HepG2 (cell line): ENCODE measurements around the gene ZKSCAN4. TPM values are rescaled to one million over a fixed set of nuclear protein-coding genes. Genes with fewer than 3 reads are reported as not detected.

ENCODE experiments used
- IKZF4 ChIP-seq: sonication (generic); formaldehyde crosslinking; IDR thresholded peaks from 2 replicates; pipeline ENCODE4 v1.5.1; 2020; ENCODE audit warnings: borderline replicate concordance, mild to moderate bottlenecking, low read depth, missing genetic modification reagents; ENCODE audit errors: not compliant biosample characterization
- NFIC ChIP-seq: IDR thresholded peaks from 2 replicates; pipeline ENCODE4 v1.6.1; 2012; ENCODE audit warnings: mild to moderate bottlenecking, low read length, inconsistent platforms
- NR3C1 ChIP-seq: sonication (generic); formaldehyde crosslinking; IDR thresholded peaks from 2 replicates; pipeline ENCODE4 v1.4.0; 2020; ENCODE audit warnings: missing genetic modification reagents
- RORA ChIP-seq: sonication (generic); formaldehyde crosslinking; IDR thresholded peaks from 2 replicates; pipeline ENCODE4 v1.5.0; 2020; ENCODE audit warnings: mild to moderate bottlenecking, missing genetic modification reagents, moderate library complexity
- SPEN ChIP-seq: sonication (generic); formaldehyde crosslinking; IDR thresholded peaks from 2 replicates; pipeline ENCODE4 v1.5.1; 2020; ENCODE audit warnings: low read depth, mild to moderate bottlenecking, missing genetic modification reagents
- ZFAT ChIP-seq: sonication (generic); formaldehyde crosslinking; conservative IDR thresholded peaks from 2 replicates; pipeline ENCODE4 v1.8.1; 2023; ENCODE audit warnings: missing genetic modification reagents, inconsistent platforms
- ZNF768 ChIP-seq: sonication (generic); formaldehyde crosslinking; IDR thresholded peaks from 2 replicates; pipeline ENCODE4 v1.4.0; 2020; ENCODE audit warnings: missing genetic modification reagents
- ZSCAN9 ChIP-seq: IDR thresholded peaks from 2 replicates; pipeline ENCODE4 v1.6.1; 2016; ENCODE audit warnings: borderline replicate concordance
- polyA plus RNA-seq, 8 experiments: library from polyadenylated mRNA; depleted of rRNA in 3 of 8; stranded (reverse) in 7 of 8; unstranded in 1 of 8; fragments of >200 nt; fragmentation: Illumina TruSeq in 4 of 8; extraction: Trizol in 4 of 8; gene quantifications; 2 replicates each; pipeline versions ENCODE4 v1.2.1 to v1.2.3, GENCODE V29; 2011 to 2016; ENCODE audit warnings: low read depth in 4 of 8, missing spikeins in 1 of 8, mixed read lengths in 1 of 8; ENCODE audit not compliant: insufficient read depth in 1 of 8
- total RNA-seq, 5 experiments: library from RNA; depleted of rRNA; stranded (reverse); fragments of >200 nt; fragmentation: Illumina TruSeq; extraction: Trizol; gene quantifications; 2 replicates each; pipeline ENCODE4 v1.2.3, GENCODE V29; 2016; ENCODE audit warnings: low read depth in 1 of 5
- TF ChIP-seq, protein P1 (sequence below): sonication (generic); formaldehyde crosslinking; IDR thresholded peaks from 2 replicates; pipeline ENCODE4 v1.4.0; 2020; ENCODE audit warnings: mild to moderate bottlenecking, missing genetic modification reagents
- TF ChIP-seq, protein P2 (sequence below): sonication (generic); formaldehyde crosslinking; IDR thresholded peaks from 2 replicates; pipeline ENCODE4 v1.4.0; 2020; ENCODE audit warnings: missing genetic modification reagents
- TF ChIP-seq, protein P3 (sequence below), 2 experiments: sonication (generic) in 1 of 2; formaldehyde crosslinking in 1 of 2; IDR thresholded peaks; 2 replicates each; pipeline versions ENCODE4 v1.6.1 to v1.9.0; 2014 to 2022; ENCODE audit warnings: antibody characterized with exemption in 1 of 2, borderline replicate concordance in 1 of 2, inconsistent platforms in 1 of 2, low read depth in 1 of 2, missing genetic modification reagents in 1 of 2
- TF ChIP-seq, protein P4 (sequence below): sonication (generic); formaldehyde crosslinking; IDR thresholded peaks from 2 replicates; pipeline ENCODE4 v1.4.0; 2020; ENCODE audit warnings: missing genetic modification reagents

Gene ZKSCAN4
- total and polyA plus RNA-seq, 2 of the 13 experiments (the other 11 are each of a cell fraction or from before 2014, with no cell fraction given): 2.9 to 7.8 TPM

DNA sequence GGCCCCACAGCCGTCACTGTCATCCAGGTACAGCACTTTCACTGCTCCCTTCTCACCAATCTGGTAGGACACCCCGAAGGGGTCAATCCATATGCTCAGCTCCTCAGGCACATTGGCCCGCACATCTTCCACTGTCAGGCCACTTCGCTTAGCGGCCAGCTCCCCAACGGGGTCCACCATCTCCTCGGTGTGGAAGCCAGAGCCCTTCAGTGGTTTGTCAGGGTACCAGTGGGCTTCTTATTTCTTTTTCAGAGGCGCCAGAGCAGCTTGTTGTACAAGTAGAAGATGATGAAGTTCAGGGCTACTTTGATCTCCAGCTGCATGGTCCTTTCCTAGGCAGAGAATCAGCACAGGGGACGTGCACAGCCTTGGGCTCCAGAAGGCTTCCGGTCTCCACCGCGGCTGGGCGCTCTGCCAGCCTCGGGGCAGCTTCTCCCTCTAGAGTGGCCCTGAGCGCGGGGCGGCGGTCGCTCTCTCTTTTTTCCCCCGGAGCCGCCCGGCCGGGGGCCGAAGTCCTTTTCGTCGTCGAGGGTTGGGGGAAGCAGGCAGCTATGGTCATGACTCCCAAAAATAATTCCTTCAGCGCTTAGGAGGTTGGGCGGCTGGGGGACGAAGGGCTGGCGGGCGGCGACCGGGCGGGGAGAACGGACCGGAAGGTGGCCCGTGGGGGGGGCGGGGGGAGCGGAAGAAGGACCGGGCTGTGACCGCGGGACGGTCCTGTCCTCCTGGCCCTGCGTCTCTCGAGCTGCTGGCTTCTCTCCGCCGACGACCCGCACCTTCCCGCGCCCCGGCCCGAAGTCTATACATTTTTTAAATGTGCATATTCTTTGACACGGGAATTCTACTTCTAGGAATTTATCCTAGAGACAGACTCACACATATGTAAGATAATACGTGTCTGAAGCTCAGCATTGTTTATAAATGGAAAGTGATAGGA, 33.5 kb downstream of the ZKSCAN4 start (continued):
- TF ChIP-seq, protein P1, sequence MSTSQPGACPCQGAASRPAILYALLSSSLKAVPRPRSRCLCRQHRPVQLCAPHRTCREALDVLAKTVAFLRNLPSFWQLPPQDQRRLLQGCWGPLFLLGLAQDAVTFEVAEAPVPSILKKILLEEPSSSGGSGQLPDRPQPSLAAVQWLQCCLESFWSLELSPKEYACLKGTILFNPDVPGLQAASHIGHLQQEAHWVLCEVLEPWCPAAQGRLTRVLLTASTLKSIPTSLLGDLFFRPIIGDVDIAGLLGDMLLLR (CRISPR knock-in tag): peak; percentile 57; the same call in 1 of the 2 replicates
- TF ChIP-seq IKZF4 (peak; percentile 31), ZSCAN9 (0 out of 2 replicates have a peak, but pooled peaks have one; percentile 45), NR3C1 (no peak), RORA (CRISPR knock-in tag) (no peak), SPEN (CRISPR knock-in tag) (peak; percentile 92), NFIC (0 out of 2 replicates have a peak, but pooled peaks have one; percentile 49), ZFAT (CRISPR knock-in tag) (no peak), ZNF768 (CRISPR knock-in tag) (peak; percentile 72; the same call in 1 of the 2 replicates)
- TF ChIP-seq, protein P2, sequence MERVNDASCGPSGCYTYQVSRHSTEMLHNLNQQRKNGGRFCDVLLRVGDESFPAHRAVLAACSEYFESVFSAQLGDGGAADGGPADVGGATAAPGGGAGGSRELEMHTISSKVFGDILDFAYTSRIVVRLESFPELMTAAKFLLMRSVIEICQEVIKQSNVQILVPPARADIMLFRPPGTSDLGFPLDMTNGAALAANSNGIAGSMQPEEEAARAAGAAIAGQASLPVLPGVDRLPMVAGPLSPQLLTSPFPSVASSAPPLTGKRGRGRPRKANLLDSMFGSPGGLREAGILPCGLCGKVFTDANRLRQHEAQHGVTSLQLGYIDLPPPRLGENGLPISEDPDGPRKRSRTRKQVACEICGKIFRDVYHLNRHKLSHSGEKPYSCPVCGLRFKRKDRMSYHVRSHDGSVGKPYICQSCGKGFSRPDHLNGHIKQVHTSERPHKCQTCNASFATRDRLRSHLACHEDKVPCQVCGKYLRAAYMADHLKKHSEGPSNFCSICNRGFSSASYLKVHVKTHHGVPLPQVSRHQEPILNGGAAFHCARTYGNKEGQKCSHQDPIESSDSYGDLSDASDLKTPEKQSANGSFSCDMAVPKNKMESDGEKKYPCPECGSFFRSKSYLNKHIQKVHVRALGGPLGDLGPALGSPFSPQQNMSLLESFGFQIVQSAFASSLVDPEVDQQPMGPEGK (CRISPR knock-in tag): peak; percentile 92
- TF ChIP-seq, protein P3, sequence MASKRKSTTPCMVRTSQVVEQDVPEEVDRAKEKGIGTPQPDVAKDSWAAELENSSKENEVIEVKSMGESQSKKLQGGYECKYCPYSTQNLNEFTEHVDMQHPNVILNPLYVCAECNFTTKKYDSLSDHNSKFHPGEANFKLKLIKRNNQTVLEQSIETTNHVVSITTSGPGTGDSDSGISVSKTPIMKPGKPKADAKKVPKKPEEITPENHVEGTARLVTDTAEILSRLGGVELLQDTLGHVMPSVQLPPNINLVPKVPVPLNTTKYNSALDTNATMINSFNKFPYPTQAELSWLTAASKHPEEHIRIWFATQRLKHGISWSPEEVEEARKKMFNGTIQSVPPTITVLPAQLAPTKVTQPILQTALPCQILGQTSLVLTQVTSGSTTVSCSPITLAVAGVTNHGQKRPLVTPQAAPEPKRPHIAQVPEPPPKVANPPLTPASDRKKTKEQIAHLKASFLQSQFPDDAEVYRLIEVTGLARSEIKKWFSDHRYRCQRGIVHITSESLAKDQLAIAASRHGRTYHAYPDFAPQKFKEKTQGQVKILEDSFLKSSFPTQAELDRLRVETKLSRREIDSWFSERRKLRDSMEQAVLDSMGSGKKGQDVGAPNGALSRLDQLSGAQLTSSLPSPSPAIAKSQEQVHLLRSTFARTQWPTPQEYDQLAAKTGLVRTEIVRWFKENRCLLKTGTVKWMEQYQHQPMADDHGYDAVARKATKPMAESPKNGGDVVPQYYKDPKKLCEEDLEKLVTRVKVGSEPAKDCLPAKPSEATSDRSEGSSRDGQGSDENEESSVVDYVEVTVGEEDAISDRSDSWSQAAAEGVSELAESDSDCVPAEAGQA (IDR thresholded peaks at IDR 0.05; ENCODE audit: low read depth): no peak
- TF ChIP-seq, protein P3 (CRISPR knock-in tag; IDR thresholded peaks at IDR 0.05; ENCODE audit: borderline replicate concordance): peak; percentile 76
- TF ChIP-seq, protein P4, sequence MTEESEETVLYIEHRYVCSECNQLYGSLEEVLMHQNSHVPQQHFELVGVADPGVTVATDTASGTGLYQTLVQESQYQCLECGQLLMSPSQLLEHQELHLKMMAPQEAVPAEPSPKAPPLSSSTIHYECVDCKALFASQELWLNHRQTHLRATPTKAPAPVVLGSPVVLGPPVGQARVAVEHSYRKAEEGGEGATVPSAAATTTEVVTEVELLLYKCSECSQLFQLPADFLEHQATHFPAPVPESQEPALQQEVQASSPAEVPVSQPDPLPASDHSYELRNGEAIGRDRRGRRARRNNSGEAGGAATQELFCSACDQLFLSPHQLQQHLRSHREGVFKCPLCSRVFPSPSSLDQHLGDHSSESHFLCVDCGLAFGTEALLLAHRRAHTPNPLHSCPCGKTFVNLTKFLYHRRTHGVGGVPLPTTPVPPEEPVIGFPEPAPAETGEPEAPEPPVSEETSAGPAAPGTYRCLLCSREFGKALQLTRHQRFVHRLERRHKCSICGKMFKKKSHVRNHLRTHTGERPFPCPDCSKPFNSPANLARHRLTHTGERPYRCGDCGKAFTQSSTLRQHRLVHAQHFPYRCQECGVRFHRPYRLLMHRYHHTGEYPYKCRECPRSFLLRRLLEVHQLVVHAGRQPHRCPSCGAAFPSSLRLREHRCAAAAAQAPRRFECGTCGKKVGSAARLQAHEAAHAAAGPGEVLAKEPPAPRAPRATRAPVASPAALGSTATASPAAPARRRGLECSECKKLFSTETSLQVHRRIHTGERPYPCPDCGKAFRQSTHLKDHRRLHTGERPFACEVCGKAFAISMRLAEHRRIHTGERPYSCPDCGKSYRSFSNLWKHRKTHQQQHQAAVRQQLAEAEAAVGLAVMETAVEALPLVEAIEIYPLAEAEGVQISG: peak; percentile 96
